ENCODE data around the gene HEPACAM. TPM values are rescaled to one million over a fixed set of nuclear protein-coding genes. Genes with fewer than 3 reads are reported as not detected.
A peak's percentile ranks its signal among the peaks of the same experiment; 100 is the strongest.

HEPACAM gene
- total RNA-seq, 1 donor, result 0.86 TPM

GRCh38 chr11:124915541-124916369 is 20.1 kb downstream of the HEPACAM start:
- no peak for DNase-seq (ENCODE audit: low read depth)
- no peak for TF ChIP-seq CTCF (IDR thresholded peaks at IDR 0.05; ENCODE audit: insufficient read depth, low read depth, low read length)
- H3K4me3 ChIP-seq (ENCODE audit: low read depth, low read length), result no peak overlapping the region

GRCh38 chr11:124902616-124903015 is 33.2 kb downstream of the HEPACAM start:
- H3K4me3 ChIP-seq (ENCODE audit: low read depth, low read length), result no peak overlapping the region
- TF ChIP-seq CTCF (IDR thresholded peaks at IDR 0.05; ENCODE audit: insufficient read depth, low read depth, low read length), result no peak
- no peak for DNase-seq (ENCODE audit: low read depth)

- TF ChIP-seq CTCF (IDR thresholded peaks at IDR 0.05; ENCODE audit: insufficient read depth, low read depth, low read length), result no peak
- no peak overlapping the region for H3K4me3 ChIP-seq (ENCODE audit: low read depth, low read length)
- peak; percentile 75 for DNase-seq (ENCODE audit: low read depth)
Observed at GRCh38 chr11:124900464-124900863, 35.4 kb downstream of the HEPACAM start.

- peak; percentile 14 for TF ChIP-seq CTCF (IDR thresholded peaks at IDR 0.05; ENCODE audit: insufficient read depth, low read depth, low read length)
- H3K4me3 ChIP-seq (ENCODE audit: low read depth, low read length), result no peak overlapping the region
- DNase-seq (ENCODE audit: low read depth), result no peak
Observed at GRCh38 chr11:124899383-124900145, 36.3 kb downstream of the HEPACAM start.

GRCh38 chr11:124898711-124899110 is 37.1 kb downstream of the HEPACAM start:
- DNase-seq (ENCODE audit: low read depth), result peak; percentile 25
- no peak overlapping the region for H3K4me3 ChIP-seq (ENCODE audit: low read depth, low read length)
- TF ChIP-seq CTCF (IDR thresholded peaks at IDR 0.05; ENCODE audit: insufficient read depth, low read depth, low read length), result no peak

GRCh38 chr11:124898263-124898680 is 37.6 kb downstream of the HEPACAM start:
- DNase-seq (ENCODE audit: low read depth), result peak; percentile 67
- peak; percentile 2 for TF ChIP-seq CTCF (IDR thresholded peaks at IDR 0.05; ENCODE audit: insufficient read depth, low read depth, low read length)
- H3K4me3 ChIP-seq (ENCODE audit: low read depth, low read length), result no peak overlapping the region

Measured in fibroblast of villous mesenchyme (primary cell).